CD14-positive monocyte (primary cell): Measurements from ENCODE around the gene OGFOD3. TPM values are rescaled to one million over a fixed set of nuclear protein-coding genes. Genes with fewer than 3 reads are reported as not detected.

ENCODE experiments used
- DNase-seq, 3 donors: peaks; one replicate each; pipeline ENCODE4 v3.0.0-alpha.2; 2011 to 2022
- H2AFZ ChIP-seq: 2 replicates; pipeline ENCODE4 v1.6.0; 2012; ENCODE audit warnings: mild to moderate bottlenecking, low read depth, low read length, inconsistent platforms; ENCODE audit not compliant: insufficient read depth, poor library complexity, severe bottlenecking
- H3K27ac ChIP-seq, 2 donors: 1 replicate in 1 of 2; 2 replicates in 1 of 2; pipeline ENCODE4 v1.5.1; 2012 to 2013; ENCODE audit warnings: low read length in 2 of 2, control low read depth in 1 of 2, inconsistent platforms in 1 of 2, low read depth in 1 of 2, mild to moderate bottlenecking in 1 of 2
- H3K27me3 ChIP-seq, 2 donors: one replicate each; pipeline versions ENCODE4 v1.6.0 to v1.6.1; 2011 to 2013; ENCODE audit warnings: low read length in 2 of 2; ENCODE audit not compliant: control insufficient read depth in 2 of 2, insufficient read depth in 2 of 2
- H3K36me3 ChIP-seq, 2 donors: replicated peaks in 1 of 2; 1 replicate in 1 of 2; 2 replicates in 1 of 2; pipeline versions ENCODE4 v1.5.1 to v1.6.1; 2012 to 2013; ENCODE audit warnings: low read length in 2 of 2, control low read depth in 1 of 2, inconsistent platforms in 1 of 2, mild to moderate bottlenecking in 1 of 2; ENCODE audit not compliant: insufficient read depth in 2 of 2, control insufficient read depth in 1 of 2
- H3K4me1 ChIP-seq, 2 donors: 1 replicate in 1 of 2; 2 replicates in 1 of 2; pipeline versions ENCODE4 v1.5.1 to v1.6.1; 2012 to 2013; ENCODE audit warnings: low read length in 2 of 2, control low read depth in 1 of 2, inconsistent platforms in 1 of 2, mild to moderate bottlenecking in 1 of 2, moderate library complexity in 1 of 2; ENCODE audit not compliant: insufficient read depth in 2 of 2, control insufficient read depth in 1 of 2
- H3K4me2 ChIP-seq: replicated peaks from 2 replicates; pipeline ENCODE3; 2012; ENCODE audit warnings: low read length, moderate library complexity, mild to moderate bottlenecking; ENCODE audit not compliant: poor library complexity, severe bottlenecking; ENCODE audit errors: extremely low read depth
- H3K4me3 ChIP-seq, 3 experiments: fragments of 200-600 bp in 1 of 3; sonication (generic) in 1 of 3; replicated peaks in 1 of 3; 1 replicate in 2 of 3; 2 replicates in 1 of 3; pipeline ENCODE4 v1.5.1; 2011 to 2013; ENCODE audit warnings: low read length in 3 of 3, mild to moderate bottlenecking in 3 of 3, control low read depth in 2 of 3, low read depth in 2 of 3, inconsistent platforms in 1 of 3, moderate library complexity in 1 of 3
- H3K79me2 ChIP-seq: 2 replicates; pipeline ENCODE4 v1.6.0; 2012; ENCODE audit warnings: mild to moderate bottlenecking, control low read depth, inconsistent platforms, low read length, moderate library complexity; ENCODE audit not compliant: insufficient read depth
- H3K9ac ChIP-seq: 2 replicates; pipeline ENCODE4 v1.6.0; 2017; ENCODE audit warnings: low read length, mild to moderate bottlenecking; ENCODE audit not compliant: insufficient read depth, poor library complexity, severe bottlenecking
- H3K9me3 ChIP-seq, 2 donors: replicated peaks in 1 of 2; 1 replicate in 1 of 2; 2 replicates in 1 of 2; pipeline versions ENCODE4 v1.5.1 to v1.6.1; 2012 to 2013; ENCODE audit warnings: low read length in 2 of 2, control low read depth in 1 of 2; ENCODE audit not compliant: control insufficient read depth in 1 of 2, insufficient read depth in 1 of 2
- H4K20me1 ChIP-seq: 2 replicates; pipeline ENCODE4 v1.6.0; 2012; ENCODE audit warnings: mild to moderate bottlenecking, low read length, control low read depth, moderate library complexity; ENCODE audit not compliant: insufficient read depth
- H3K27ac Mint-ChIP-seq, 7 donors: one replicate each; pipeline ENCODE4 v1.8.0; 2020; ENCODE audit warnings: mild to moderate bottlenecking in 7 of 7, mixed read lengths in 7 of 7, moderate library complexity in 6 of 7, inconsistent platforms in 2 of 7
- H3K27me3 Mint-ChIP-seq, 3 donors: one replicate each; pipeline ENCODE4 v1.8.0; 2021 to 2022; ENCODE audit warnings: low read depth in 3 of 3, mild to moderate bottlenecking in 3 of 3, mixed read lengths in 3 of 3, moderate library complexity in 3 of 3, inconsistent platforms in 1 of 3
- H3K36me3 Mint-ChIP-seq, 2 donors: one replicate each; pipeline ENCODE4 v1.8.0; 2020; ENCODE audit warnings: mixed read lengths in 2 of 2, inconsistent platforms in 1 of 2, mild to moderate bottlenecking in 1 of 2
- H3K4me1 Mint-ChIP-seq: one replicate; pipeline ENCODE4 v1.8.0; 2020; ENCODE audit warnings: mild to moderate bottlenecking, mixed read lengths
- H3K4me3 Mint-ChIP-seq, 2 donors: one replicate each; pipeline ENCODE4 v1.8.0; 2020; ENCODE audit warnings: mild to moderate bottlenecking in 2 of 2, mixed read lengths in 2 of 2, moderate library complexity in 1 of 2
- H3K9me3 Mint-ChIP-seq, 7 donors: one replicate each; pipeline ENCODE4 v1.8.0; 2020 to 2022; ENCODE audit warnings: mixed read lengths in 7 of 7, mild to moderate bottlenecking in 6 of 7, moderate library complexity in 6 of 7, inconsistent platforms in 2 of 7
- WGBS: methylation state at CpG from one replicate; pipeline ENCODE4 v1.1.5; 2013; ENCODE audit warnings: missing lambda C conversion rate; ENCODE audit not compliant: insufficient coverage; 5-methylcytosine and 5-hydroxymethylcytosine counted together
- intact Hi-C, 2 donors: fragments of 100-400 bp; cut with micrococcal nuclease; formaldehyde crosslinking; loops; one replicate each; pipeline versions ENCODE4 v1.15.0 to v1.15.1; 2023
- polyA plus RNA-seq, 3 donors: library from polyadenylated mRNA; depleted of rRNA in 1 of 3; unstranded in 2 of 3; stranded (reverse) in 1 of 3; fragments of 300-500 nt in 2 of 3; fragments of >200 nt in 1 of 3; fragmentation: Illumina TruSeq in 2 of 3; gene quantifications; 1 replicate in 2 of 3; 2 replicates in 1 of 3; pipeline ENCODE4 v1.2.3, GENCODE V29; 2012 to 2021
- TF ChIP-seq, protein P1 (sequence below): fragments of 200-600 bp; IDR thresholded peaks from one replicate; pipeline ENCODE4 v1.8.0; 2022; ENCODE audit warnings: antibody characterized with exemption, mild to moderate bottlenecking

Gene OGFOD3
- polyA plus RNA-seq, 3 donors: 17.9 to 36.4 (median 25.2) TPM

DNA sequence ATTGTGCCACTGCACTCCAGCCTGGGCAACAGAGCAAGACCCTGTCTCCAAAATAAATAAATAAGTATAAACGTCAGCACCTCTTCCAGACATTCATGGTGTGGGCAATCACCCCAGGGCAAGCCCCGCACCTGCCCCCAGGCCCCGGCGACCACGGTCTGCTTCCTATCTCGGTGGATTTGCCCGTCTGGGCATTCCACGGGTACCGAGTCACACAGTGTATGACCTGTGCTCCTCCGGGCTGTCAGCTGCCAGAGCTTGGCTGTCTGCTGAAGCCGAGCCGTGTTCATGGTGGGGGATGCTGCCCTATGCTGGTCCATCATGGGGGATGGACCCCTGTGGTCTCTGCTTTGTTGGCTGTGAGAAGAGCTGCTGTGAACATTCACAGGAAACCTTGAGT is 16.7 kb upstream of the OGFOD3 start:
- peaks cover 15 to 24% of the 10 kb centered on the region in 2 donors for H3K36me3 Mint-ChIP-seq
- intact Hi-C loops: no loop called here
- H3K27me3 Mint-ChIP-seq: peaks cover 0 to 2% (median 0%) of the 10 kb centered on the region in 3 donors
- Histone ChIP-seq H3K4me2 (no peak overlapping the region), H3K79me2 (no peaks in the 10 kb centered on the region), H3K36me3 (peaks cover 5 to 15% of the 10 kb centered on the region in 2 donors), H3K9ac (no peak overlapping the region), H2AFZ (no peak overlapping the region), H3K27me3 (no peaks in the 10 kb centered on the region), H3K9me3 (no peaks in the 10 kb centered on the region), H3K4me3 (no peak overlapping the region), H3K4me1 (peaks cover 11 to 16% of the 10 kb centered on the region in 2 donors), H4K20me1 (peaks cover 9% of the 10 kb centered on the region), H3K27ac (no peak overlapping the region)
- TF ChIP-seq, protein P1, sequence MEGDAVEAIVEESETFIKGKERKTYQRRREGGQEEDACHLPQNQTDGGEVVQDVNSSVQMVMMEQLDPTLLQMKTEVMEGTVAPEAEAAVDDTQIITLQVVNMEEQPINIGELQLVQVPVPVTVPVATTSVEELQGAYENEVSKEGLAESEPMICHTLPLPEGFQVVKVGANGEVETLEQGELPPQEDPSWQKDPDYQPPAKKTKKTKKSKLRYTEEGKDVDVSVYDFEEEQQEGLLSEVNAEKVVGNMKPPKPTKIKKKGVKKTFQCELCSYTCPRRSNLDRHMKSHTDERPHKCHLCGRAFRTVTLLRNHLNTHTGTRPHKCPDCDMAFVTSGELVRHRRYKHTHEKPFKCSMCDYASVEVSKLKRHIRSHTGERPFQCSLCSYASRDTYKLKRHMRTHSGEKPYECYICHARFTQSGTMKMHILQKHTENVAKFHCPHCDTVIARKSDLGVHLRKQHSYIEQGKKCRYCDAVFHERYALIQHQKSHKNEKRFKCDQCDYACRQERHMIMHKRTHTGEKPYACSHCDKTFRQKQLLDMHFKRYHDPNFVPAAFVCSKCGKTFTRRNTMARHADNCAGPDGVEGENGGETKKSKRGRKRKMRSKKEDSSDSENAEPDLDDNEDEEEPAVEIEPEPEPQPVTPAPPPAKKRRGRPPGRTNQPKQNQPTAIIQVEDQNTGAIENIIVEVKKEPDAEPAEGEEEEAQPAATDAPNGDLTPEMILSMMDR: no peak
- no peak overlapping the region for H3K4me3 Mint-ChIP-seq
- no peak overlapping the region for H3K27ac Mint-ChIP-seq
- peaks cover 10% of the 10 kb centered on the region for H3K4me1 Mint-ChIP-seq
- H3K9me3 Mint-ChIP-seq: no peaks in the 10 kb centered on the region
- DNase-seq: no peak
- WGBS: 94% methylated on average over 11 of the region's 12 CpGs

DNA sequence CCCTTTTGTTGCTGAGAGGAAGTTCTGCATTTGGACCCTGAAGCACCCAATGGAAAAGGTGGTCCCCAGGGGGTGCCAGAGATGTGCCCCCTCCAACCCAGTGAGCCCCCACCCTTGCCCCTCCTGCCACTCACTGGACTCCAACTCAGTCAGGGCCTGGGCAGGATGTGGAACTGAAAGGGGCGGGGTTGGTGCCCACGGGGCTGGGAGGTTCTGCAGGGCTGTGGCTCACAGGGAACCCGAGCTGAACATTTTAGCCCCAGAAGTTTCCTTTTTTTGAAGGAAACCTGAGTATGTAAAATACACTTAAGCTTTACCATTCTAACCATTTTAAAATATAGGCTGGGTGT is 15.8 kb upstream of the OGFOD3 start:
- no peak overlapping the region for H3K4me3 Mint-ChIP-seq
- Histone ChIP-seq H3K27me3 (no peaks in the 10 kb centered on the region), H3K9ac (no peak overlapping the region), H3K9me3 (no peaks in the 10 kb centered on the region), H2AFZ (no peak overlapping the region), H3K4me1 (peaks cover 4 to 15% of the 10 kb centered on the region in 2 donors), H4K20me1 (no peaks in the 10 kb centered on the region), H3K36me3 (peaks cover 5 to 15% of the 10 kb centered on the region in 2 donors), H3K79me2 (no peaks in the 10 kb centered on the region), H3K4me2 (no peak overlapping the region), H3K27ac (no peak overlapping the region), H3K4me3 (no peak overlapping the region)
- H3K36me3 Mint-ChIP-seq: peaks cover 22 to 32% of the 10 kb centered on the region in 2 donors
- no CpG with 5 or more reads among the region's 3 CpGs for WGBS
- H3K27me3 Mint-ChIP-seq: peaks cover 0 to 2% (median 0%) of the 10 kb centered on the region in 3 donors
- TF ChIP-seq, protein P1: no peak
- H3K9me3 Mint-ChIP-seq: no peaks in the 10 kb centered on the region
- DNase-seq: no peak
- intact Hi-C loops: no loop called here
- H3K27ac Mint-ChIP-seq: no peak overlapping the region
- peaks cover 13% of the 10 kb centered on the region for H3K4me1 Mint-ChIP-seq
